HG03575 (cell line): ENCODE measurements around the gene CDC42BPA.
"Not testable (repeated sequence)": the region's sequence is repeated elsewhere in the genome, so short reads cannot be mapped to it uniquely, and the experiment has no call there.

Source experiments
- ATAC-seq: cut with Tn5 transposase; IDR thresholded peaks from one replicate; pipeline ENCODE4 v1.9.1; 2021; ENCODE audit not compliant: unreplicated experiment, insufficient number of reproducible peaks, low FRiP score; ENCODE audit errors: extremely low read depth

CDC42BPA gene

DNA sequence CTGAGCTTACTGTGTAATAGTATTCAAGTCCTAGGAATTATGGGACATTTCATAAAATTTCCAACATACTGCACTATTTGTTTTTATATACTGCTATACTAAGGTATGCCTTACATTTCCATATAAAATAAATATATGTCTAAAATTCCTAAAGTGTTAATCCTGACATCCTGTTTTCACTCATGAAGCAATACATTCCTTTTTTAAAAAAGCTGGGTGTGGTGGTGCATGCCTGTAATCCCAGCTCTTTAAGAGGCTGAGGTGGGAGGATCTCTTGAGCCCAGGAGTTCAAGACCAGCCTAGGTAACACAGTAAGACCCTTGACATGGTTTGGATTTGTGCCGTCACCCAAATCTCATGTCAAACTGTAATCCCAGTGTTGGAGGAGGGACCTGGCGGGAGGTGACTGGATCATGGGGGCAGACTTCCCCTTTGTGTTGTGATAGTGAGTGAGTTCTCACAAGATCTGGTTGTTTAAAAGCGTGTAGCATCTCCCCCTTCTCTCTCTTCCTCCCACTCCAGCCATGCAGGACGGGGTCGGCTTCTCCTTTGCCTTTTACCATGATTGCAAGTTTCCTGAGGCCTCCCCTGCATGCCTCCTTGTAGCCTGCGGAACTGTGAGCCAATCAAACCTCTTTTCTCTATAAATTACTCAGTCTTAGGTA lies 5.8 kb downstream of the CDC42BPA start:
- no peak for ATAC-seq

DNA sequence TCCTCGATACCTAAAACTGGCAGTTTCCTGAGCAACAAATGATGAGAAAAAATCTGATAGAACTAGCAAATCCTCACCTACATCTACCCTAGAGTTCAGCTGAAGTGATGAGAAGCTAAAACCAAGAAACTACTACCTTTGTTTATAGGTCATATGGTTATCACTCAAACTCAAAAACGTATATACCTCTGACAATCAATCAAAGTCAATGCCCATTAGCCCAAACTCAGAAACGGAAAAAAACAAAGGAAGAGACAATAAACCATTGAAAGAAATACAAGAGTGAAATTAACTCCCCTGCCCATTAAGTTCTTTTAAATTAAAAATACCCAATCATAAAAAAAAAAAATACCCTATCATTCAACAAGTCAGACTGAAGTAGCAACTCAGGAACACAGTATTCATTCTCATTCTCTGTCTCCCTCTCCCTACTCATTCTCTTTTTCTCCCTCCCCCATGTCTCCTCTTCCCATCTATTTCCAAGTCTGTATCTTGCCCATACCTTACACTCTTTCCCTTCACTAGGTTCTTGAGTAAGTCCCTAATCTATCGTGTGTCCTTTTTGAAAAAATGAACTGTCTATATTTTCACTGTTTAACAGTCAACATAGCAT lies 6.8 kb downstream of the CDC42BPA start:
- ATAC-seq, result no peak

- ATAC-seq, result no peak
Observed at GRCh38 chr1:227308367-227309336, 9.6 kb downstream of the CDC42BPA start.

- ATAC-seq, result no peak
Observed at GRCh38 chr1:227306689-227307088, 11.6 kb downstream of the CDC42BPA start.

DNA sequence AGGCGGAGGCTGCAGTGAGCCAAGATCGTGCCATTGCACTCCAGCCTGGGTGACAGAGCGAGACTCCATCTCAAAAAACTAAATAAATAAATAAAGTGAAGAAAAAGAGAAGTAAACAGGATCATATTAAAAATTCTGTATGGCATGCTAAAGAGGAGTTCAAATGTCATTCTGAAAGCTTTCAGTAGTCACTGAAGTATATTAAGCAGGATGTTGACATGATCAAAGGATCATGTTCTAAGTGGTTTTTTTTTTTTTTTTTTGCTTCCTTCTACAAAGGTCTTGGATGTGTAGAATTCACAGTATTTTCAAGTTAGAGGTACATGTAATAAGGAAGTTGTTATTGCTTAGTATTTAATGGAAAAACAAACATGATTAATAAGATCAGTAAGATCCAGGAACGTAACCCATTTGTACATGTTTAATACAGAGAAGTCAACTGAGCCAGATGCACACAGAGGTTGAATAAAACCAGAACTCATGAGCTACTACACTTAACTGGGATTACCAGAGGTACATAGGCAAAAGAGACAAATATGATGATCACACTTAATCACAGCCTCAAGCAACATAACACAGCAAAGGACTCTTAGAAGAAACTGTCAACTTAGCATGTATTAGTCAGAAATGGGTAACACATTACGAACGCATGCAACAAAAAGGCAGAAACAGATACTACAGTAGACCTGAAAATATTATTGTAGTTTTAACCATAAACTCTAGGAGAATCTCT lies 12.2 kb downstream of the CDC42BPA start:
- ATAC-seq, result no peak

DNA sequence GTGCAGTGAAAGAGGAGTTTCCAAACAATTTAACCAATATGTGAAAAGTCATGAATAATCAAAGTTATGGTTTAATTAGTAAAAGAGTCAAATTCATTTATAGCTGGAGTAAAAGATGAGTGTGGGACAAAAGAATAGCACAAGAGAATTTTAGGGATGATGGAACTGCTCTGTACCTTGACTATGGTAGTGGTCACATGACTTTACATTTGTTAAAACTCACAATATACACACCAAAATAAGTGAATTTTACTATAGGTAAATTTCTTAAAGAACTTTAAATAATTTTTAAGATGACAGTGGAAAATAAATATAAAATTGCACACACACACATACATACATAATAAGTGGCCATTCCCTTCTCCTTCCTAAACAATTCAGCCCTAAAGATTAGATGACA lies 13.6 kb downstream of the CDC42BPA start:
- no peak for ATAC-seq

DNA sequence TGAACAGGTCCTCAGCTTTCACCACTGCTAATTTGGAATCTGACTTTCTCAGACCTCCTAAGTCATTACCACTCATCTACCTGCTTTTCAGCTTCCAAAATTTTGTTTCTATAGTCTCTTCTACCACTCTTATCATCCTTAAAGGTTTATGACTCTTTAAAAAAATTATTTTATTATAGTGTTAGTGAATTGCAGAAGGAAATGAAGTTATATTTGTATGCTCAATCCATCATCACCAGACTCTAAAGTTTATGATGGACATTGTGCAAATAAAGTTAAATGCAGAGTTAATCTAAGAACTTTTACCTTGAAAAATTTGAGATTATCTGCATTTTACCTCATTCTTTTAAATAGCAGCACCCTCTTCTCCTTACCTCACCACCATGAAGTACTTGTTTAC lies 14.6 kb downstream of the CDC42BPA start:
- no peak for ATAC-seq

DNA sequence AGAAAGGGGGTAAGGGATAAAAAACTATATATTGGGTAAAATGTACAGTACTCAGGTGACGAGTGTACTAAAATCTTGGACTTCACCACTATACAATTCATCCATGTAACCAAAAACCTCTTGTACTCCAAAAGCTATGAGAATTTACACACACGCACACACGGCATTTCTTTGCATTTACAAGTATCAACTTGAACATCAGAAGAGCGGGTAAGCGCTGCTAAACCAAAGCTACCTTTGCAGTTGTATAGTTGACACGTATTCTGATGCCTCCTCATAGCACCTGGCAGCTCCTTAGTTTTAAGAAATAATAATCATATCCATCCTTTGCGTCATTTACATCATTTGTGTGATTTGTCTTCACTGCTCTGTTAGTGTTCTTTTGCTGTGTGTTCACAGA lies 17.6 kb downstream of the CDC42BPA start:
- no peak for ATAC-seq

DNA sequence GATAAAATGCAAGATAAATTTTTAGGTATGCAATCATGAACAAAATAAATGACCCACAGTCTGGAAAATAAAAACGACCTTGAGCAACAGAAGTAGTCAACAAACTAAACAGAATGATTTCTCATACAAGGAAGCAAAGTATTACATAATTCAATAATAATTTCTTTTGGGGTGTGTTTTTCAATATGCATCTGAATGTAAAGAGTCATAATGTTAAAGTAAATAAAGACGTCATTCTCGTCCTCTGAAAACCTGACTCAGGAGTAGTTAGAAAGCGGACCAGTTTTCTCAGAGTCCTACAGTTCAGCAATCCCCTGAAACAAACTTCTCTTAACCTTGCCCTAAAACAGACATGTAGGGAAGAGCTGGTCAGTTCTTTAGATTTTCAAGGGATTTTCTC lies 18.6 kb downstream of the CDC42BPA start:
- no peak for ATAC-seq

DNA sequence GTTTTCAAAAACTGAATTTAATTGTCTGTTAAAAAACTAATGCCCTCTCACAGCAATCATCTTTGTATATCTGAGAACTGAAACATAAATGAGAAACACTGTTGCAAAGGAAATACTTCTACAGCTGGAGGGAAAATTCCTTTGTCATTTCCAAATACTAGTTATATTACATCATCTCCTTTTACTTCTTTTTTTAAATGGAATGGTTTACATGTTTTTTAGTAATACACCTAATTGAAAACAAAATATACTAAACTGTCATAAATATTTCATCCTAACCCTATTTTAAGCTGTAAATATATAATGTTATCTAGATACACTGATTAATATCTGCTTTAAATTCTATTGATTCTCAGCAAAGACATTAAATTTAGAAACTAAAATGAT lies 19.1 kb downstream of the CDC42BPA start:
- no peak for ATAC-seq

- ATAC-seq, result no peak
Observed at GRCh38 chr1:227298512-227299240, 19.6 kb downstream of the CDC42BPA start.

DNA sequence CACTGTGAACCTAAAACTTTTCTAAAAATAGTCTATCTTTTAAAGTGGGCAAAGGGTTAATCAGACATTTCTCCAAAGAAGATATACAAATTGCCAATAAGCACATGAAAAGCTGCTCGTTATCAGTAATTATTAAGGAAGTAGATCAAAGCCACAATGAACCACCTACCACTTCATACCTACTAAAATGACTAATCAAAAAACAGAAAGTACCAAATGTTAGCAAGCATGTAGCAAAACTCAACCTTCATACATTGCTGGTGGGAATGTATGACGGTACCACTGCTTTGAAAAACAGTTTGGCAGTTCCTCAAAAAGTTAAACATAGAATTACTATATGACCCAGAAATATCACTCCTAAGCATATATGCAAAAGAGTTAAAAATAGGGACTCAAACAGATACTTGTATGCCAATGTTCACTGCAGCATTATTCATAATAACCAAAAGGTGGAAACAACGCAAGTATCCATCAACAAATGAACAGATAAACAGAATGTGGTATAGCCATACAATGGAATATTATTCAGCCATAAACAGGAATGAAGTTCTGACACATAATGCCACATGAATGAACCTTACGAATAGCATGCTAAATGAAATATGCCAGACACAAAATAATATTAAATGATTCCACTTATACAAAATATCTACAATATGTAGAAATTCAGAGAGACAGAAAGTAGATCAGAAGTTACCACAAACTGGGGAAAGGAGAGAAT lies 21.1 kb downstream of the CDC42BPA start:
- no peak for ATAC-seq

GRCh38 chr1:227295609-227296008 lies 22.7 kb downstream of the CDC42BPA start:
- no peak for ATAC-seq

GRCh38 chr1:227285745-227286144 lies 32.5 kb downstream of the CDC42BPA start:
- ATAC-seq, result no peak

DNA sequence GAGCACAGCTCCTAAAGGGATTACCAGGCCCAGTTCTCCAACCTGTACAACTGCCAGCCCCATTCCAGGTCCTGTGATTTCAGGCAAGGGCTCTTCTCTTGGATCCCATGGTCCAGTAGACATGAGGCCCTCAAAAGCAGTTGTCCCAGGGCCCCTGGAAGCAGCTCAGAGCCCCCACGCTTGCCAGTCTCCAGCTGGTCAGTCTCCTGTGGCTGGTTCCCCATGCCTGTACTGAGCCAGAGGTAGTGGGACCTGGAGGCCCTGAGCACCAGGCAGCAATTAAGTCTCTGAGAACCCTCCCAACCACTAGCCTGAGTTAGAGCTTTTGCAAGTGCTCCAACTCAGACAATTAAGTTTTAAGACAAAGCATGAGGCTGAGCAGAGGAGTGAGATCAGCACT lies 36.9 kb downstream of the CDC42BPA start:
- no peak for ATAC-seq

DNA sequence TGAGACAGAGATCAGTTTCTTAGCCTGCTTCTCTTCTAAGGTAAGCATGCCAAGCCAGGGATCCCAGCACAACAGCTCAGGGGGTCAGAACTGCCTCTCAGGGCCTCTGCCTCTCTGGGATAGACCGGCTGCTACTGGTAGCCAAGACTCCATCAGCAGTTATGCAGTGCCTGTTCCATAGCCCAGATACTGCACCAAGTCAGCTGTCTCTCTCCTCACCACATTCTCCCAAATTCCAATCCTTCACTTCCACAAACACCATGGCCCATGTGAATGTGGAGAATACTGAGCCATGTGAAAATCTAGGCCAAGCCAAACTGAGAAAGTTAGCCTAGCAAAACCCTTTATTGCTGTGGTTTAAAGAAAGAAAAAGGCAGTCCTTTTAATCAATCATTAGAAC lies 37.5 kb downstream of the CDC42BPA start:
- ATAC-seq, result no peak

GRCh38 chr1:227276156-227276693 lies 42.1 kb downstream of the CDC42BPA start:
- not testable (repeated sequence) for ATAC-seq

- ATAC-seq, result no peak
Observed at GRCh38 chr1:227273557-227273956, 44.7 kb downstream of the CDC42BPA start.
